ENCODE measurements around the gene ZNF532.

- no peak for TF ChIP-seq CTCF (IDR thresholded peaks at IDR 0.05)
- no peak for TF ChIP-seq ZFX (IDR thresholded peaks at IDR 0.05; ENCODE audit: borderline replicate concordance)
Measured at GRCh38 chr18:58858591-58859468, 5.8 kb upstream of the ZNF532 start.
